ENCODE measurements around the gene ATP8B4.
"Not testable (repeated sequence)": the region's sequence is repeated elsewhere in the genome, so short reads cannot be mapped to it uniquely, and the experiment has no call there.

ATP8B4 gene

GRCh38 chr15:50109076-50109987 lies 9.7 kb downstream of the ATP8B4 start:
- ATAC-seq (no peak), DNase-seq (no peak)

GRCh38 chr15:50108461-50108860 lies 10.6 kb downstream of the ATP8B4 start:
- ATAC-seq (no peak), DNase-seq (no peak)

GRCh38 chr15:50107591-50108408 lies 11.2 kb downstream of the ATP8B4 start:
- peak; percentile 77 for ATAC-seq
- DNase-seq: no peak

DNA sequence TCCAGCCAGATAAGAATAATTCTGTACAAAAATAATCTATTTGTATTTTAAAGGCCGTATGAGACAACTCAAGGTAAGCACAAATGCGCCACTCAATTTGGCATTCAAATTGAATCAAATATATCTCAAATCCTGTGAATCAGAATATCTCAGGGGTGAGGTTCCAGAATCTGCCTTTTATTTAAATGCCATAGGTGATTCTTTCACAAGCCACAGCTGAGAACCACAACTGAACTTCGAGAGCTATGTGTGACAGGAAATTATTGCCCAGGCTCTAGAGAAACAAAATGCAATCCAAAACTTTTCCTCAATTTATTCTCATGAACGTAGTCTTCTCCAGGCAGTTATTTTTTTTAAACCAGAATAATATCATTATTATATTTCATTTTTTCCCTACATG lies 11.9 kb downstream of the ATP8B4 start:
- DNase-seq (no peak), ATAC-seq (peak; percentile 44)

DNA sequence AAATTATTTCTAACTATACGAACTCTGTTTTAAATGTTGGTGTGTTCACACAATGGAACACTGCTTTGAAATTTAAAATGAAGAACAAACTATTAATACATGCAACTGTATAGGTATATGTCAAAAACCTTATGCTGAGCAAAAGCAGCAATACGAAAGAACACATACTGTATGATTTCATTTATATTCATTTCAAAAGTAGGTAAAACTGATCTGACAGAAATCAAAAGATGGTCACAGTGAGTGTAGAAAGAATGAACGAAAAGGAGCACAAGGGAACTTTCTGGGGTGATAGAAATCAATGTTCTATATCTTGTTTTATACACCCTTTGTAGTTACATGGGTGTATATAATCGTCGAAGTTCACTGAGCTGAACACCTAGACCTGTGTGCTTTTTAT lies 12.6 kb downstream of the ATP8B4 start:
- no peak for ATAC-seq
- no peak for DNase-seq

GRCh38 chr15:50100486-50100885 lies 18.5 kb downstream of the ATP8B4 start:
- no peak for ATAC-seq
- DNase-seq: no peak

- DNase-seq: no peak
- ATAC-seq: no peak
Measured at GRCh38 chr15:50098545-50098944, 20.5 kb downstream of the ATP8B4 start.

- no peak for ATAC-seq
- DNase-seq: no peak
Measured at GRCh38 chr15:50095938-50096821, 22.9 kb downstream of the ATP8B4 start.

GRCh38 chr15:50089386-50089785 lies 29.6 kb downstream of the ATP8B4 start:
- ATAC-seq, DNase-seq: not testable (repeated sequence)

GRCh38 chr15:50084932-50085331 lies 34.1 kb downstream of the ATP8B4 start:
- ATAC-seq (no peak), DNase-seq (no peak)

DNA sequence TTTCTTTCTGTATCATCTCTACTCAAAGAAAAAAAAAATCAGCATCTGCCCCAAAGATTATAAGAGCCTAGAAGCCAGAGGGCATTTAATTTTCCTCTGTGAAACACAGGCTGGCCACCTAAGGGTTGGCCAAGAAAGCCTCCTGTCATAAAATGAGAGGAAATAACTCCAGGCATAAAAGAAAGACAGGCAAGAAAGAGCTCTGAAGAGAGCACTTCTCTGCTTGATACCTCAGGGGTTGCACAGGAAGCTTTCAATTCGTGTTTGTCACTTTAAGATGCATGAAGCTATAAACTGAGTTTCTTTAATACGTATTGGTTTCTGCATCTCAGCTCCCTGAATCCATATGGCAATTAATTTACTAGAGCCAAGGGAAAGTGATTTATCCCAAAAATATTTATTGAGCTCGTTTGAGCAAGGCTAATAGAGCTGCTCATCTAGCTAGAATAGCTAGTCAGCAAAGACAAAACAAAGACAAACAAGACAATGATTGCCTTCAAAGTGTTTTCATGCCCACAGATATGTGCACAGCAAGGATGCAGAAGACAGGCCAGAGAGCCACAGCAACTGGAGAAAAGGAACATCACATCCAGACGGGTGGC lies 35.5 kb downstream of the ATP8B4 start:
- ATAC-seq (no peak), DNase-seq (no peak)

DNA sequence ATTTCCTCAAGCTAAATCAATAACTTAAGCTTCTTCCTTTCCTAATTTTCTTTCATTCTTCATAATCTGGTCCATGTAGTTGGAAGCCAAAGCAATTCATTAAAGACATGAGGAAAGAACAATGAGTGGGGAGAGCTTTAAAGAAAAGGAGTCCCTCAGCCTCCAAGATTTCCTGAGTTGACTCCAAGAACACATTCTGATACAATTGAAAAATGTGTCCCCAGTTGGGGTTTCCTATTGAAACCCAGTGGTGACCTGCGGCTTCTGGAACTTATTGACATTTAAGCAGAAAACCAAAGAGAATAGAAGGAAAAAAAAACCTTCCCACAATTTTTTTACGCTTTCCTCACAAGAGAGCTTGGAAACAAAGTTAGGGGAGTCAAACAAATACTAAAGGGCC lies 37.0 kb downstream of the ATP8B4 start:
- no peak for DNase-seq
- ATAC-seq: no peak

GRCh38 chr15:50077651-50078050 lies 41.4 kb downstream of the ATP8B4 start:
- DNase-seq: no peak
- ATAC-seq: no peak

GRCh38 chr15:50077176-50077575 lies 41.9 kb downstream of the ATP8B4 start:
- no peak for DNase-seq
- ATAC-seq: no peak

- no peak for ATAC-seq
Measured at GRCh38 chr15:50075319-50075718, 43.7 kb downstream of the ATP8B4 start.

GRCh38 chr15:50071551-50072258 lies 47.3 kb downstream of the ATP8B4 start:
- no peak for DNase-seq
- ATAC-seq: no peak

More at GRCh38 chr15:50075319-50075718, 43.7 kb downstream of the ATP8B4 start:
- no peak for DNase-seq

- no peak for DNase-seq
Measured at GRCh38 chr15:50068016-50068415, 51.0 kb downstream of the ATP8B4 start.

GRCh38 chr15:50067254-50067653 lies 51.8 kb downstream of the ATP8B4 start:
- ATAC-seq: no peak
- DNase-seq: no peak

More at GRCh38 chr15:50068016-50068415, 51.0 kb downstream of the ATP8B4 start:
- no peak for ATAC-seq

DNA sequence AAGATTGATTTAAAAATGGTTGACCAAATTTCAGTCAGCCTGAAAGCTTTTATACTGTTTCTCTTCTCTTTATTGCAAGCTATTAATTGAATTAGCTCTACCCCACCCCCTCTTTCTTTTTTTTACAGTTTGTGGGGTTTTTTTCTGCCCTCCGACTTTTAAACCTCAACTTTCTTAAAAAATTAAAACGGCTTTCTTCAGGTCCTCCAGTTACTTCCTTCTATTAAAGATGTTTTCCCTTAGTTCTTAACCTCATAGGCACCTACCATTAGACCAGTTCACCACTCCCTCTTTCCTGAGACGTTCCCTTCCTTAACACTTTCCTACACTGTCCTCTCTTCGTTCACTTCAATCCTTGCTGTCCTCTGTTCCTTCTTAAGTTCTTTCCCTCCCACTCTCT lies 52.4 kb downstream of the ATP8B4 start:
- ATAC-seq (no peak), DNase-seq (no peak)

DNA sequence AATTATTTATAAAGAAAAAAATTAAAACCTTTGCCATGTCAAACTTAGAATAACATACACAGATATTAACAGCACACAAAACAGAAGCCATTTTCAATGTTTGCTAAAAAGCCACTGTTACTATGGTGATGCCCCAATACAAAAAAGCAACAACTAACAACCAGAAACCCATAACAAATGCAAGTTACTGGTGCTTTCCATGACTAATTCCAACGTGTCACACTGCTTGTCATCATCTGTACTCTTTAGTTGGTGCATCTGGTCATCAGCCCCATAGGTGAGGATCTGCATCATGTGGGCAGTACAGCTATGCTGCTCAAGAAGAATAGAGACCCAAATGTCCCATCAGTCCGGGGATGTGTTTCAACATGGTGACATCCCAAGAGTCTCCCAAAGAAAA lies 52.8 kb downstream of the ATP8B4 start:
- peak; percentile 97 for ATAC-seq
- peak; percentile 30 for DNase-seq

GRCh38 chr15:50065279-50065678 lies 53.8 kb downstream of the ATP8B4 start:
- ATAC-seq: no peak
- DNase-seq: no peak

Data from stimulated activated naive CD8-positive, alpha-beta T cell treated with anti-CD3 and anti-CD28 coated beads, Interleukin-15, Interleukin-2, amounts not matched to agents 100 U/mL and 50 U/mL, for 24 hours (primary cell).